Measurements from ENCODE around the gene ARHGAP40.

ARHGAP40 gene

GRCh38 chr20:38586181-38586525 lies 15.5 kb upstream of the ARHGAP40 start:
- Histone ChIP-seq H3K79me2 (ENCODE audit: insufficient read depth, low read length) (no peaks in the 10 kb centered on the region), H3K27ac (ENCODE audit: low read depth, low read length, poor library complexity, severe bottlenecking) (no peak overlapping the region)
- TF ChIP-seq CTCF (IDR thresholded peaks at IDR 0.05; ENCODE audit: low read length) (no peak), EZH2 (IDR thresholded peaks at IDR 0.05; ENCODE audit: borderline replicate concordance, low read length) (no peak)

GRCh38 chr20:38588303-38588702 lies 13.3 kb upstream of the ARHGAP40 start:
- Histone ChIP-seq H3F3A (ENCODE audit: insufficient read depth, low read length) (no peaks in the 10 kb centered on the region), H3K4me1 (ENCODE audit: insufficient read depth, low read length, severe bottlenecking) (no peaks in the 10 kb centered on the region), H3K36me3 (ENCODE audit: insufficient read depth, low read length) (no peaks in the 10 kb centered on the region), H3K9ac (ENCODE audit: low read length) (no peak overlapping the region), H4K20me1 (ENCODE audit: insufficient read depth, low read length) (no peaks in the 10 kb centered on the region), H2AFZ (ENCODE audit: low read length) (no peak overlapping the region), H3K79me2 (ENCODE audit: insufficient read depth, low read length) (no peaks in the 10 kb centered on the region), H3K4me2 (ENCODE audit: low read length) (no peak overlapping the region), H3K9me3 (ENCODE audit: low read length) (no peaks in the 10 kb centered on the region), H3K27ac (ENCODE audit: low read depth, low read length, poor library complexity, severe bottlenecking) (no peak overlapping the region), H3K27me3 (ENCODE audit: insufficient read depth, low read length) (peaks cover 14% of the 10 kb centered on the region; the same call in 1 of the 2 replicates), H3K9me2 (ENCODE audit: low read depth, low read length) (no peaks in the 10 kb centered on the region), H3K4me3 (ENCODE audit: low read depth, low read length, poor library complexity, severe bottlenecking) (no peak overlapping the region)
- no peak for TF ChIP-seq CTCF (IDR thresholded peaks at IDR 0.05; ENCODE audit: low read length)
- no peak for TF ChIP-seq EZH2 (IDR thresholded peaks at IDR 0.05; ENCODE audit: borderline replicate concordance, low read length)

More at GRCh38 chr20:38586181-38586525, 15.5 kb upstream of the ARHGAP40 start:
- Histone ChIP-seq H3K4me1 (ENCODE audit: insufficient read depth, low read length, severe bottlenecking) (no peaks in the 10 kb centered on the region), H3K27me3 (ENCODE audit: insufficient read depth, low read length) (peaks cover 15% of the 10 kb centered on the region; the same call in 1 of the 2 replicates), H3K9me2 (ENCODE audit: low read depth, low read length) (no peaks in the 10 kb centered on the region), H3F3A (ENCODE audit: insufficient read depth, low read length) (no peaks in the 10 kb centered on the region), H4K20me1 (ENCODE audit: insufficient read depth, low read length) (no peaks in the 10 kb centered on the region), H3K9me3 (ENCODE audit: low read length) (no peaks in the 10 kb centered on the region), H3K9ac (ENCODE audit: low read length) (no peak overlapping the region), H2AFZ (ENCODE audit: low read length) (no peak overlapping the region), H3K4me3 (ENCODE audit: low read depth, low read length, poor library complexity, severe bottlenecking) (no peak overlapping the region), H3K4me2 (ENCODE audit: low read length) (no peak overlapping the region), H3K36me3 (ENCODE audit: insufficient read depth, low read length) (no peaks in the 10 kb centered on the region)

GRCh38 chr20:38589351-38589750 lies 12.3 kb upstream of the ARHGAP40 start:
- H3K9me3 ChIP-seq (ENCODE audit: low read length), result no peaks in the 10 kb centered on the region
- TF ChIP-seq EZH2 (IDR thresholded peaks at IDR 0.05; ENCODE audit: borderline replicate concordance, low read length) (no peak), CTCF (IDR thresholded peaks at IDR 0.05; ENCODE audit: low read length) (no peak)
- H3F3A ChIP-seq (ENCODE audit: insufficient read depth, low read length), result no peaks in the 10 kb centered on the region
- H3K27me3 ChIP-seq (ENCODE audit: insufficient read depth, low read length), result peaks cover 8% of the 10 kb centered on the region; the same call in 1 of the 2 replicates
- no peak overlapping the region for H3K4me2 ChIP-seq (ENCODE audit: low read length)
- H4K20me1 ChIP-seq (ENCODE audit: insufficient read depth, low read length), result no peaks in the 10 kb centered on the region
- no peak overlapping the region for H3K27ac ChIP-seq (ENCODE audit: low read depth, low read length, poor library complexity, severe bottlenecking)
- no peak overlapping the region for H3K9ac ChIP-seq (ENCODE audit: low read length)
- no peak overlapping the region for H3K4me3 ChIP-seq (ENCODE audit: low read depth, low read length, poor library complexity, severe bottlenecking)
- H3K36me3 ChIP-seq (ENCODE audit: insufficient read depth, low read length), result no peaks in the 10 kb centered on the region
- H3K79me2 ChIP-seq (ENCODE audit: insufficient read depth, low read length), result no peaks in the 10 kb centered on the region
- H3K9me2 ChIP-seq (ENCODE audit: low read depth, low read length), result no peaks in the 10 kb centered on the region
- no peaks in the 10 kb centered on the region for H3K4me1 ChIP-seq (ENCODE audit: insufficient read depth, low read length, severe bottlenecking)
- H2AFZ ChIP-seq (ENCODE audit: low read length), result no peak overlapping the region

All from OCI-LY1 (cell line).